K562 (cell line): Measurements from ENCODE around the gene SERINC5. TPM values are rescaled to one million over a fixed set of nuclear protein-coding genes. Genes with fewer than 3 reads are reported as not detected.

Experiments
- ATAC-seq: fragments of 200-7000 bp; cut with Tn5 transposase; 3 replicates; pipeline ENCODE4 v1.9.1; 2020; ENCODE audit warnings: moderate library complexity
- BruUV-seq: library from RNA; stranded (reverse); fragments of 400-500 nt; replicated peaks from 2 replicates; lab custom pipeline; 2021; lab: Mats Ljungman, UMichigan
- CTCF ChIA-PET: fragments of 300-600 bp; formaldehyde crosslinking; extraction: SDS; loops from one replicate; lab custom pipeline; 2021; ENCODE audit warnings: low intra/inter-chr PET ratio; lab: Yijun Ruan, JAX
- POLR2A ChIA-PET: fragments of 300-600, 350-650 bp; sonication (Branson Sonifier 250); formaldehyde crosslinking; extraction: SDS; loops from one replicate; lab custom pipeline; 2021; ENCODE audit warnings: antibody characterized with exemption, inconsistent platforms; lab: Yijun Ruan, JAX
- DNase-seq, 4 experiments: peaks; one replicate each; pipeline versions ENCODE4 v3.0.0 to v3.0.0-alpha.2; 2011 to 2018; ENCODE audit warnings: low spot score in 3 of 4, mixed read lengths in 3 of 4; ENCODE audit errors: extremely low read depth in 1 of 4
- FAIRE-seq: peaks from 2 replicates; lab custom pipeline; 2011; peaks lifted over from hg19 to GRCh38; lab: Jason Lieb, UNC
- H2AFZ ChIP-seq: 2 replicates; pipeline ENCODE4 v1.6.0; 2011; ENCODE audit warnings: low read depth, low read length, control low read depth, inconsistent platforms
- H3K27ac ChIP-seq: fragments of 200-600 bp; 3 replicates; pipeline ENCODE4 v1.8.0; 2011; ENCODE audit warnings: low read depth, mild to moderate bottlenecking, control low read depth, inconsistent platforms, low read length, moderate library complexity, mixed read lengths; ENCODE audit errors: extremely low read depth
- H3K27me3 ChIP-seq, 2 experiments: fragments of 300-600 bp in 1 of 2; 2 replicates in 1 of 2; 3 replicates in 1 of 2; pipeline versions ENCODE4 v1.6.0 to v1.8.0; 2011; ENCODE audit warnings: inconsistent platforms in 2 of 2, low read length in 2 of 2, mild to moderate bottlenecking in 1 of 2, mixed read lengths in 1 of 2, moderate library complexity in 1 of 2; ENCODE audit not compliant: control insufficient read depth in 2 of 2, insufficient read depth in 2 of 2
- H3K36me3 ChIP-seq: fragments of 300-600 bp; 3 replicates; pipeline ENCODE4 v1.8.0; 2011; ENCODE audit warnings: mild to moderate bottlenecking, low read length, inconsistent platforms; ENCODE audit not compliant: control insufficient read depth, insufficient read depth
- H3K4me1 ChIP-seq, 2 experiments: fragments of 200-600 bp in 1 of 2; replicated peaks in 1 of 2; 2 replicates in 1 of 2; 3 replicates in 1 of 2; pipeline versions ENCODE4 v1.5.1 to v1.8.0; 2011; ENCODE audit warnings: inconsistent platforms in 2 of 2, low read length in 2 of 2, mild to moderate bottlenecking in 1 of 2, mixed read lengths in 1 of 2, moderate library complexity in 1 of 2; ENCODE audit not compliant: control insufficient read depth in 2 of 2, insufficient read depth in 2 of 2
- H3K4me2 ChIP-seq: 2 replicates; pipeline ENCODE4 v1.6.1; 2011; ENCODE audit warnings: low read length, control low read depth, inconsistent platforms, mixed read lengths; ENCODE audit not compliant: insufficient read depth
- H3K4me3 ChIP-seq: fragments of 200-600 bp; sonication (generic), shearing (Covaris generic); 2 replicates; pipeline ENCODE4 v1.5.1; 2016; ENCODE audit warnings: control low read depth, inconsistent platforms
- H3K79me2 ChIP-seq: fragments of 200-600 bp; 3 replicates; pipeline ENCODE4 v1.8.0; 2011; ENCODE audit warnings: low read length, inconsistent platforms; ENCODE audit not compliant: control insufficient read depth, insufficient read depth
- H3K9ac ChIP-seq, 2 experiments: 2 replicates each; pipeline versions ENCODE4 v1.6.0 to v1.6.1; 2011; ENCODE audit warnings: low read depth in 2 of 2, low read length in 2 of 2, control low read depth in 1 of 2, inconsistent platforms in 1 of 2, mild to moderate bottlenecking in 1 of 2, mixed read lengths in 1 of 2; ENCODE audit not compliant: insufficient read depth in 1 of 2
- H3K9me1 ChIP-seq: one replicate; pipeline ENCODE4 v1.6.0; 2011; ENCODE audit warnings: inconsistent platforms, mild to moderate bottlenecking, low read length, moderate library complexity; ENCODE audit not compliant: control insufficient read depth, insufficient read depth
- H3K9me3 ChIP-seq: replicated peaks from 2 replicates; pipeline ENCODE4 v1.5.1; 2011; ENCODE audit warnings: low read depth, low read length, inconsistent platforms; ENCODE audit not compliant: control insufficient read depth, insufficient read depth
- H4K20me1 ChIP-seq: replicated peaks from 2 replicates; pipeline ENCODE4 v1.6.1; 2011; ENCODE audit warnings: low read length, inconsistent platforms, mixed read lengths; ENCODE audit not compliant: control insufficient read depth, insufficient read depth
- CHD2 ChIP-seq: IDR thresholded peaks from 2 replicates; pipeline ENCODE4 v1.6.1; 2011; ENCODE audit warnings: low read depth, low read length
- E2F4 ChIP-seq: sonication (generic); formaldehyde crosslinking; IDR thresholded peaks from 2 replicates; pipeline ENCODE4 v1.8.0; 2022; ENCODE audit warnings: mild to moderate bottlenecking, low read depth, missing genetic modification reagents
- ELF2 ChIP-seq: fragments of 250-450 bp; sonication (Bioruptor Pico); IDR thresholded peaks from 2 replicates; pipeline ENCODE4 v1.5.0; 2021; ENCODE audit warnings: mild to moderate bottlenecking
- MTA2 ChIP-seq: fragments of 450-650 bp; IDR thresholded peaks from 2 replicates; pipeline ENCODE4 v1.6.1; 2016; ENCODE audit warnings: low read depth
- NR1H2 ChIP-seq: sonication (generic); formaldehyde crosslinking; IDR thresholded peaks from 2 replicates; pipeline ENCODE4 v1.4.0; 2020; ENCODE audit warnings: mild to moderate bottlenecking, missing genetic modification reagents
- POLR3A ChIP-seq: IDR thresholded peaks from 2 replicates; pipeline ENCODE4 v1.6.1; 2011; ENCODE audit warnings: borderline replicate concordance, mild to moderate bottlenecking, moderate library complexity; ENCODE audit not compliant: insufficient read length, insufficient read depth; ENCODE audit errors: extremely low read depth
- RBM25 ChIP-seq: fragments of 200-400 bp; formaldehyde crosslinking; IDR thresholded peaks from 2 replicates; pipeline ENCODE4 v1.6.1; 2018; ENCODE audit warnings: low read length, low read depth, moderate library complexity; ENCODE audit not compliant: severe bottlenecking
- SMAD3 ChIP-seq: fragments of 450-650 bp; formaldehyde crosslinking; conservative IDR thresholded peaks from 2 replicates; pipeline ENCODE4 v1.4.0; 2020; ENCODE audit warnings: mild to moderate bottlenecking
- SMARCA4 ChIP-seq: fragments of 450-650 bp; IDR thresholded peaks from 2 replicates; pipeline ENCODE4 v1.6.1; 2016
- SMARCA5 ChIP-seq: fragments of 450-650 bp; IDR thresholded peaks from 2 replicates; pipeline ENCODE4 v1.6.1; 2016
- TCF7L2 ChIP-seq: fragments of 150-350 bp; IDR thresholded peaks from 2 replicates; pipeline ENCODE4 v1.6.1; 2016; ENCODE audit warnings: low read depth, mild to moderate bottlenecking, low read length, moderate library complexity
- XRCC4 ChIP-seq: IDR thresholded peaks from one replicate; pipeline ENCODE4 v1.6.1; 2011; ENCODE audit not compliant: insufficient read depth, insufficient read length; ENCODE audit errors: extremely low read depth
- ZBTB12 ChIP-seq: fragments of 250-450 bp; sonication (Bioruptor Pico); IDR thresholded peaks from 2 replicates; pipeline ENCODE4 v1.4.0; 2020
- ZFPM2 ChIP-seq: fragments of 250-450 bp; sonication (Bioruptor Pico); IDR thresholded peaks from 2 replicates; pipeline ENCODE4 v1.5.1; 2022; ENCODE audit warnings: mild to moderate bottlenecking
- ZNF24 ChIP-seq: fragments of 450-650 bp; IDR thresholded peaks from 2 replicates; pipeline ENCODE4 v1.6.1; 2016
- ZNF253 ChIP-seq: fragments of 250-450 bp; sonication (Bioruptor Pico); conservative IDR thresholded peaks from 2 replicates; pipeline ENCODE4 v1.6.1; 2021; ENCODE audit warnings: mild to moderate bottlenecking
- ZNF384 ChIP-seq: IDR thresholded peaks from 2 replicates; pipeline ENCODE4 v1.6.1; 2012; ENCODE audit warnings: low read depth, low read length, improper control_type of control experiment
- ZNF639 ChIP-seq, 2 experiments: fragments of 200-800 bp in 1 of 2; sonication (Bioruptor generic) in 1 of 2; sonication (generic) in 1 of 2; formaldehyde crosslinking in 1 of 2; IDR thresholded peaks in 1 of 2; conservative IDR thresholded peaks in 1 of 2; 2 replicates each; pipeline versions ENCODE4 v1.5.0 to v1.6.1; 2016 to 2020; ENCODE audit warnings: missing compliant biosample characterization in 1 of 2, missing genetic modification characterization in 1 of 2, missing genetic modification reagents in 1 of 2
- WGBS: fragments of 100-300 bp; shearing (Covaris generic); methylation state at CpG from one replicate; pipeline ENCODE4 v1.1.6; 2016; ENCODE audit warnings: low coverage, mixed read lengths; ENCODE audit not compliant: insufficient coverage; ENCODE audit errors: missing lambda C conversion rate; 5-methylcytosine and 5-hydroxymethylcytosine counted together
- in situ Hi-C: fragments of 300-500 bp; cut with MboI; formaldehyde crosslinking; loops from 4 replicates; pipeline ENCODE4 v1.15.0; 2018; ENCODE audit warnings: inconsistent platforms, mixed read lengths
- intact Hi-C: fragments of 100-400 bp; cut with micrococcal nuclease; formaldehyde crosslinking; loops from 2 replicates; pipeline ENCODE4 v1.14.2; 2022
- polyA plus RNA-seq, 8 experiments: library from polyadenylated mRNA; depleted of rRNA in 4 of 8; stranded (reverse) in 5 of 8; unstranded in 3 of 8; fragments of >200 nt; fragmentation: Nextera tagmentation in 2 of 8; fragmentation: Illumina TruSeq in 1 of 8; extraction: Ambion mirVana in 2 of 8; extraction: Trizol in 1 of 8; gene quantifications; 2 replicates each; pipeline versions ENCODE4 v1.2.1 to v1.2.3, GENCODE V29; 2011 to 2014; ENCODE audit warnings: inconsistent platforms in 1 of 8, missing spikeins in 1 of 8
- total RNA-seq, 7 experiments: library from RNA; depleted of rRNA in 6 of 7; stranded (reverse); fragments of >200 nt in 6 of 7; fragmentation: Illumina TruSeq in 2 of 7; extraction: Trizol in 2 of 7; gene quantifications; 2 replicates each; pipeline versions ENCODE4 v1.2.1 to v1.2.3, GENCODE V29; 2011 to 2021; ENCODE audit warnings: low replicate concordance in 1 of 7

SERINC5 gene
- total and polyA plus RNA-seq, 9 of the 15 experiments (the other 6 are each of a cell fraction or from before 2014, with no cell fraction given) = 1.4 to 7.9 (median 3.7) TPM

GRCh38 chr5:80206282-80206681, 49.6 kb downstream of the SERINC5 start (continued):
- no peak for TF ChIP-seq NR1H2 (CRISPR knock-in tag)
- TF ChIP-seq SMARCA5 = no peak
- TF ChIP-seq RBM25 = no peak
- TF ChIP-seq ZNF639 (CRISPR knock-in tag; conservative IDR thresholded peaks at IDR 0.05 in 1 of 2, IDR thresholded peaks at IDR 0.05 in 1 of 2) = no peak
- TF ChIP-seq XRCC4 = no peak
- no peak for TF ChIP-seq POLR3A

- H3K27ac ChIP-seq = no peak overlapping the region
Measured at GRCh38 chr5:80205846-80206245, 50.0 kb downstream of the SERINC5 start.

More at GRCh38 chr5:80205846-80206245, 50.0 kb downstream of the SERINC5 start:
- H3K9me3 ChIP-seq = no peaks in the 10 kb centered on the region; the same call in 1 of the 2 replicates
- peaks cover 5 to 15% of the 10 kb centered on the region in 2 experiments; a peak in 3 of 5 replicates for H3K4me1 ChIP-seq
- H3K27me3 ChIP-seq = no peaks in the 10 kb centered on the region; a peak in 1 of 5 replicates
- no peaks in the 10 kb centered on the region for H3K9me1 ChIP-seq
- FAIRE-seq = no peak
- H3K4me2 ChIP-seq = no peak overlapping the region
- no TSS peak for BruUV-seq
- no peak for TF ChIP-seq ZBTB12 (CRISPR knock-in tag)
- no peak for TF ChIP-seq SMAD3
- TF ChIP-seq ZNF24 = no peak
- TF ChIP-seq CHD2 = no peak
- no peak for TF ChIP-seq MTA2
- no peak for TF ChIP-seq SMARCA4
- TF ChIP-seq ZNF253 (CRISPR knock-in tag) = no peak
- TF ChIP-seq ZFPM2 (CRISPR knock-in tag) = no peak
- TF ChIP-seq ZNF384 = no peak
- TF ChIP-seq ELF2 = no peak
- TF ChIP-seq E2F4 (CRISPR knock-in tag) = no peak
- TF ChIP-seq TCF7L2 = no peak
- H3K79me2 ChIP-seq = no peaks in the 10 kb centered on the region
- no peak overlapping the region for H3K9ac ChIP-seq
- in situ Hi-C loops (no loop called here), intact Hi-C loops (loop anchor here (2.0 kb wide), 2 partner anchors 51 to 115 kb away; partner anchors contain the start of gene SERINC5)
- no peaks in the 10 kb centered on the region for H3K36me3 ChIP-seq
- no peak overlapping the region for H3K4me3 ChIP-seq
- peaks cover 14% of the 10 kb centered on the region for H4K20me1 ChIP-seq
- H2AFZ ChIP-seq = no peak overlapping the region
- ChIA-PET POLR2A (interaction anchor here (2.3 to 2.6 kb wide), 2 partner anchors 10 to 12 kb away, joined by 8 to 13 read pairs; no protein-coding TSS in a partner anchor), CTCF (no interaction called here)
- no peak for ATAC-seq
- 75% methylated on average over 4 of the region's 4 CpGs for WGBS
- no peak for DNase-seq
